PFSK-1 (cell line): Measurements from ENCODE around the gene STAC3.

Experiments used
- FOXP2 ChIP-seq: optimal IDR thresholded peaks from 2 replicates; pipeline ENCODE3; 2011; ENCODE audit warnings: borderline replicate concordance, control low read depth, inconsistent platforms; ENCODE audit not compliant: insufficient read depth; ENCODE audit errors: extremely low read length, extremely low read depth
- POLR2AphosphoS5 ChIP-seq: IDR thresholded peaks from 2 replicates; pipeline ENCODE4 v1.6.1; 2012; ENCODE audit warnings: low read depth, mild to moderate bottlenecking, control low read depth, low read length, moderate library complexity
- SIN3A ChIP-seq: IDR thresholded peaks from 2 replicates; pipeline ENCODE4 v1.6.1; 2012; ENCODE audit warnings: mild to moderate bottlenecking, low read length, moderate library complexity, borderline replicate concordance; ENCODE audit not compliant: insufficient read depth
- TAF1 ChIP-seq: IDR thresholded peaks from 2 replicates; pipeline ENCODE4 v1.6.1; 2012; ENCODE audit warnings: low read length, control low read depth, borderline replicate concordance; ENCODE audit not compliant: insufficient read depth
- TF ChIP-seq, protein P1 (sequence below), 2 experiments: IDR thresholded peaks; 2 replicates each; pipeline versions ENCODE4 v1.6.1 to v1.8.0; 2011 to 2012; ENCODE audit warnings: low read depth in 2 of 2, low read length in 2 of 2, control low read depth in 1 of 2, inconsistent platforms in 1 of 2, mild to moderate bottlenecking in 1 of 2, moderate library complexity in 1 of 2; ENCODE audit not compliant: insufficient read depth in 1 of 2

The STAC3 gene

DNA sequence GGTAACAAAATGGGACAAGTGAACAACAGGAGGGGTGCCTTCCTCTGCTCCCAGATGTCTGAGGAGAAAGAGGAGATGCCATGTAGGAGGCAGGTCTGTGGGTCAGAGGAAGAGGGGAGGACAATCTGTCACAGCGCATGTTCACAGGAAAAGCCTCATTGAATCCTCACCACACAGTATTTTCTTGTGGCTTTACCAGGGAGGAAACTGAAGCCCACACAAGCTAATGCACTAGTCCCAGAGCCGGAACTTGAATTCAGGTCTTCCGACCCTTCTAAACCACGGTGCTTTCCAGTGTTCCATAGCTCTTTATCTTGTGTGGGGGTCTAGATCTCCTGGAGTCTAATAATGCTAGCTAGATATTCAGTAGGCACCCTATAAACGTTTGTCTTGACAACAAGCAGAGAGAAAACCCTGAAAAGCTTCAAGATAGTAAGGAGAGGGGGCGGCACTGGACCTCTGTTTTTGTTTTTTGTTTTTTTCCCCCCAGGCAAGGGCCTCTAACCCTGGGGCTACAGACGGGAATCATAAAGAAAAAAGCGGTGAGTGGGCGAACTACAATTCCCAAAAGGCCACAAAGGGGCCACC, 21.8 kb downstream of the STAC3 start:
- TF ChIP-seq, protein P1, sequence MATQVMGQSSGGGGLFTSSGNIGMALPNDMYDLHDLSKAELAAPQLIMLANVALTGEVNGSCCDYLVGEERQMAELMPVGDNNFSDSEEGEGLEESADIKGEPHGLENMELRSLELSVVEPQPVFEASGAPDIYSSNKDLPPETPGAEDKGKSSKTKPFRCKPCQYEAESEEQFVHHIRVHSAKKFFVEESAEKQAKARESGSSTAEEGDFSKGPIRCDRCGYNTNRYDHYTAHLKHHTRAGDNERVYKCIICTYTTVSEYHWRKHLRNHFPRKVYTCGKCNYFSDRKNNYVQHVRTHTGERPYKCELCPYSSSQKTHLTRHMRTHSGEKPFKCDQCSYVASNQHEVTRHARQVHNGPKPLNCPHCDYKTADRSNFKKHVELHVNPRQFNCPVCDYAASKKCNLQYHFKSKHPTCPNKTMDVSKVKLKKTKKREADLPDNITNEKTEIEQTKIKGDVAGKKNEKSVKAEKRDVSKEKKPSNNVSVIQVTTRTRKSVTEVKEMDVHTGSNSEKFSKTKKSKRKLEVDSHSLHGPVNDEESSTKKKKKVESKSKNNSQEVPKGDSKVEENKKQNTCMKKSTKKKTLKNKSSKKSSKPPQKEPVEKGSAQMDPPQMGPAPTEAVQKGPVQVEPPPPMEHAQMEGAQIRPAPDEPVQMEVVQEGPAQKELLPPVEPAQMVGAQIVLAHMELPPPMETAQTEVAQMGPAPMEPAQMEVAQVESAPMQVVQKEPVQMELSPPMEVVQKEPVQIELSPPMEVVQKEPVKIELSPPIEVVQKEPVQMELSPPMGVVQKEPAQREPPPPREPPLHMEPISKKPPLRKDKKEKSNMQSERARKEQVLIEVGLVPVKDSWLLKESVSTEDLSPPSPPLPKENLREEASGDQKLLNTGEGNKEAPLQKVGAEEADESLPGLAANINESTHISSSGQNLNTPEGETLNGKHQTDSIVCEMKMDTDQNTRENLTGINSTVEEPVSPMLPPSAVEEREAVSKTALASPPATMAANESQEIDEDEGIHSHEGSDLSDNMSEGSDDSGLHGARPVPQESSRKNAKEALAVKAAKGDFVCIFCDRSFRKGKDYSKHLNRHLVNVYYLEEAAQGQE (IDR thresholded peaks at IDR 0.05; ENCODE audit: insufficient read depth in 1 of 2, low read depth in 2 of 2, low read length in 2 of 2), result no peak
- no peak for TF ChIP-seq POLR2AphosphoS5
- TF ChIP-seq SIN3A, result no peak
- no peak for TF ChIP-seq FOXP2
- no peak; the same call in 1 of the 2 replicates for TF ChIP-seq TAF1

DNA sequence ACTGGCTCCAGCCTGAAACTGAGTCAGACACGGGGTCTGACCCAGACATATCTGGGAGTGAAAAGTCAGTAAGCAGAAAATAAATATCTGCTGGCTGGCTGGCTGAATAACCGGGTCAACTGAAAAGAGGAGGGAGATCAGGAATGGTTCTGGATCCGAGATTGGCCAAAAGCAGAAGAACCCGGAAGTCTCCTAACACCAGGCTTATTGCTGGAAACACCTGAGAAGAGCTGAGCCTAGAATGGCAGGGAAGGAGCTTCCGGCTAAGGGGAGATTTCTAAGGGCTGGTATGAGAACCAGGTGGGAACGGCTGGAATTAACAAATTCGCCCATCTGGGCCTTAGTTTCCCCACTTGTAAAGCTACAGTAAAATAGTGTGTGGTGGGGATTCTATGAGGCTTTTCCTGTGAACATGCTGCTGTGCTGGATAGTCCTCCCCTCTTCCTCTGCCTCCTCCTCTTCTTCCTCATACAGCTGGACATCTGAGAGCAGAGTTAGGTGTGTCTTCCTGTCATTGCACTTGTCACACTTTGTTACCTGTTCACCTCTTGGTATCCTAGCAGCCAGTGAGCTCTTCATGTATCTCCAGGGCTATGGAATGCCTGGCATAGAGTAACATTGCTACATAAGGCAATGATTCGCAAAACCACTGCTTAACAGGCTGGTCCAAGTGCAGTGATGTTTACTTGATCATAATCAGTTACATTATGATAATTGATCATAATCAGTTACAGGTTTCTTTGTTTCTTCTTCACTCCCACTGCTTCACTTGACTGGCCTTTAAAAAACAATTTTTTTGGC, 23.5 kb downstream of the STAC3 start:
- no peak for TF ChIP-seq SIN3A
- TF ChIP-seq POLR2AphosphoS5, result no peak
- no peak for TF ChIP-seq FOXP2
- TF ChIP-seq TAF1, result no peak
- TF ChIP-seq, protein P1 (IDR thresholded peaks at IDR 0.05; ENCODE audit: insufficient read depth in 1 of 2, low read depth in 2 of 2, low read length in 2 of 2), result no peak

DNA sequence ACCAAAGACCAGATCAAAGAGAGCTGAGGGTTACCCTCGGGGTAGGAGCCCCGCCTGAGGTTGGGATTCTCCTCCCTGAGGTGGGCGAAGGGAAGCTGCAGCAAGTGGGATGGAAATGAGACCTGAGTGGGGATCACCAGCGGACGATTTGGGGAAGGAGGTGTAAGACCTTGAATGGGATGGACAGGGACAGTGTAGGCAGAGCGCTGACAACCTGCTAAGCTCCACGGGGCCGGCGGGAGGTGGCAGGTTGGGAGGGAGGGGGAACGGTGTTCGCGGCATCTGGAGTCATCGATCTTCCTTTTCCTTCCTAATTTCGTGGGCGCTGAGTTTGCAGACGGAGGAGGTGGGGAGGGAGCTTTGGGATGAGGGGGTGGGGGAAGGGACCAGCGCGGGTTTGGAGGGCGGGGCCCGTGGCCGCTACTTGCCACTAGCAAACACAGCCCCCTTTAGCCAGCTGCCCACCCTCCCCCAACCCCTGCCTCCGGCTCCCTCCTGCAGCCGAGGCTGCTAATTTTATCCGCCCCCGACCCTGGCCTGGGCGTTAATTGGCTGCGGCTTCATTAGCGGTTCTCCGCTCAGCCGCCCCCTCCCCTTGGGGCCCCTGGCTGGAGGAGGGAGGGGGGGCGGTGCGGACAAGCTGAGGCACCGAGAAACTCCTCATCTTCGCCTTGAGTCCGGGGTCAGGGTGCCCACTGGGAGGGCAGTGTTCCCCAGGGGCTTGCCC, 24.2 kb downstream of the STAC3 start:
- TF ChIP-seq SIN3A (no peak), POLR2AphosphoS5 (no peak), FOXP2 (no peak), TAF1 (no peak)
- TF ChIP-seq, protein P1 (IDR thresholded peaks at IDR 0.05; ENCODE audit: insufficient read depth in 1 of 2, low read depth in 2 of 2, low read length in 2 of 2), result no peak

DNA sequence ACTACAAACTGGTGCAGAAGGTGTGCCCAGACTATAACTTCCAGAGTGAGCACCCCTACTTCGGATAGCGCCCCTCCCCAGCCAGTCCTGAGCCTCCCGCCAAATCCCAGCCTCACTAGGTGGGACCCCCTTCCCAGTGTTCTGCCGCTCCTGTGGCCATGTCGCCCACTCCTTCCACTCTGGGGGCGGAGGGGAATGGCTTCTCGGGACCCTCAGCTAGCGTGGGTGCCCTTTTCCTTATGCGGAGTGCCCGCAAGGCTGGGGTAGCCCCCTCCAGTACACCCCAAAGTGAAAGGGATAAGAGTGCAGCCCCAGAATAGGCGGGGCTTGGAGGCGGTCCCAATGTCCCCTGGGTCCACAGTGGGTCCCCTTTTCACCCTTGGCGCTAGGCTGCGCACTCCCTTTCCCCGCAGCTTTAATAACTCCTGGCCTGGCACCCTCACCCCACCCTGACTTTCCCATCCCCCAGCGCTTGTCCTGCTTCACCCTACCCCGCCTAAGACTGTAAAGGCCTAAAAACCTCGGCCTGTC, 25.2 kb downstream of the STAC3 start:
- no peak for TF ChIP-seq SIN3A
- TF ChIP-seq TAF1, result no peak
- TF ChIP-seq POLR2AphosphoS5, result no peak
- TF ChIP-seq, protein P1 (IDR thresholded peaks at IDR 0.05; ENCODE audit: insufficient read depth in 1 of 2, low read depth in 2 of 2, low read length in 2 of 2), result no peak
- TF ChIP-seq FOXP2, result no peak
